Activated naive CD8-positive, alpha-beta T cell treated with anti-CD3 and anti-CD28 coated beads for 36 hours (primary cell): ENCODE data around the gene SMC1A. TPM values are rescaled to one million over a fixed set of nuclear protein-coding genes. Genes with fewer than 3 reads are reported as not detected.
A peak's percentile ranks its signal among the peaks of the same experiment; 100 is the strongest.
"Not testable (repeated sequence)": the region's sequence is repeated elsewhere in the genome, so short reads cannot be mapped to it uniquely, and the experiment has no call there.

Experiments
- DNase-seq: peaks from one replicate; pipeline ENCODE4 v3.0.0; 2021
- H3K27ac Mint-ChIP-seq: one replicate; pipeline ENCODE4 v1.8.0; 2022; ENCODE audit warnings: mild to moderate bottlenecking, moderate library complexity, mixed read lengths
- H3K27me3 Mint-ChIP-seq: one replicate; pipeline ENCODE4 v1.8.0; 2022; ENCODE audit warnings: mild to moderate bottlenecking, mixed read lengths
- H3K36me3 Mint-ChIP-seq: one replicate; pipeline ENCODE4 v1.8.0; 2021; ENCODE audit warnings: mild to moderate bottlenecking, mixed read lengths
- H3K4me1 Mint-ChIP-seq: one replicate; pipeline ENCODE4 v1.8.0; 2021; ENCODE audit warnings: mixed read lengths
- H3K4me3 Mint-ChIP-seq: one replicate; pipeline ENCODE4 v1.8.0; 2022; ENCODE audit warnings: mild to moderate bottlenecking, moderate library complexity, mixed read lengths
- H3K9me3 Mint-ChIP-seq: one replicate; pipeline ENCODE4 v1.8.0; 2022; ENCODE audit warnings: mixed read lengths
- total RNA-seq, 2 experiments: library from RNA; stranded (reverse); gene quantifications; one replicate each; pipeline ENCODE4 v1.2.3, GENCODE V29; 2021

The SMC1A gene
- 100 to 1,000 TPM; 154 to 161 TPM for total RNA-seq

DNA sequence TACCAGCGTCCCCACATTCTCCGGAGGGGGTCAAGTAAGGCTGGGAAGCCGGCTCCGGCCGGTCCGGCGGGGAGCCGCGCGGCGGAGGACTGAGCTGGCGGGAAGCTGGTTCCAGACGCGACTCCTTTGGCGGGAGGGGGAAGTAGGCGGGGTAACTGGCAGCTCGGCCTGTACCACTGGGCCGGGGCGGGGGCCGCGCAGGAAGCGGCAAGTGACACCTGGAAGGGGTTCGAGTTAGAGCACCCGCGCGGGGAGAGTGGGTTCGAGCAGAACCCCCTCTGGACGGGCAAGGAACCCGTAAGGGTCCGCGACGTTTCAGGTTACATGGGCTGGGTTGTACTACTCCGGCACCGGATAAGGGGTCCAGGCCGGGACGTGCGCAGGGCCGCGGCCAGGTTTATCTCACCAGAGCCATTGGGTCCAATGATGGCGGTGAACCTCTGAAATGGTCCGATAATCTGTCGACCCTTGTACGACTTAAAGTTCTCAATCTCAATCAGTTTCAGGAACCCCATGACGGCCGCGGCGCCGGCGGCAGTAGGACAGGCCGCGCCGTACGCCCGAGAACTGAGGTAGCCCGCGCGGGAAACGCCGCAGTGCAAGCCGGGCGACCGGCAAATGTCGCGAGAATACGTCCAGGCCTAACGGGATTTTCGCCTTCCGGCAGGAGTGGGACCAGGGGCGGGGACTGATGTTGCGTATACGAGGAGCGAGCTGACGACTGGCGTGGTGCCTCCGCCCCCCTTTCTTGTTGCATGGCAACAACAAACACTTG lies at the start of gene SMC1A:
SMC1A (minus strand) TSS at position 569 of the 775 bp plus-strand sequence; CDS start at position 515, 54 bp downstream.
- DNase-seq, result peak; percentile 94
- Mint-ChIP-seq H3K27ac (peak within 1 kb of the TSS; percentile 98), H3K4me1 (peaks cover 21% of the 10 kb centered on the region), H3K9me3 (no peaks in the 10 kb centered on the region), H3K27me3 (no peaks in the 10 kb centered on the region), H3K36me3 (peaks cover 22% of the 10 kb centered on the region), H3K4me3 (peak within 1 kb of the TSS; percentile 95)

DNA sequence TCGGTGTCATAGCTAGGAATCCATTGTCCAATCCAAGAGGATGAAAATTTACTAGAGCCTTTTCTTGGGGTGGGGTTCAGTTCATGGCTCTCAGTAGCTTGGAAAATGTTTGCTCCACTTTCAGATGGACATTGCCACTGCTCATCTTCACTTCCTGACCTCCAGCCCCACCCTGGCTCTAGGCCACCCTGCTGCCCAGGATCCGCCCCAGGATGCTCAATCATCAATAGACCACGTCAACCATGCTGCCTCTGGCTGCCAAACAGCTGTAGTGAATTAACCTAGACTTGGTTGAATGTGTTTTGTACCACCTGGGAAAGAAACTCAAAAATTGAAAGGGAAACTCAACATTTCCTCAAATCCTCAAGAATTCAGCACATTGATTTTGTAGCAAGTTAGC lies 48.9 kb upstream of the SMC1A start:
- no peaks in the 10 kb centered on the region for H3K9me3 Mint-ChIP-seq
- H3K4me1 Mint-ChIP-seq, result no peaks in the 10 kb centered on the region
- no peaks in the 10 kb centered on the region for H3K36me3 Mint-ChIP-seq
- H3K27ac Mint-ChIP-seq, result no peak overlapping the region
- no peak for DNase-seq
- peaks cover 3% of the 10 kb centered on the region for H3K27me3 Mint-ChIP-seq
- no peak overlapping the region for H3K4me3 Mint-ChIP-seq

DNA sequence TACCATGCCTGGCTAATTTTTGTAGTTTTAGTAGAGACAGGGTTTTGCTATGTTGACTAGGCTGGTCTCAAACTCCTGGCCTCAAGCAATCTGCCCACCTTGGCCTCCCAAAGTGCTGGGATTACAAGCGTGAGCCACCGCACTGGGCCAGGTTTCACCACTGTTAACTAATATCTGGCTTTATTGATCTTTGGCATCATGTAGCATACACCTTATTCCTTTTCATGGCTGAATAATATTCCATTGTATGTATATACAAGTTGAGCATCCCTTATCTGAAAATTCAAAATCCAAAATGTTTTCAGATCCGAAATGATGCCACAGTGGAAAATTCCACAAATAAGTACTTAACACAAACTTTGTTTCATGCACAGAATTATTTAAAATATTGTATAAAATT lies 46.2 kb upstream of the SMC1A start:
- not testable (repeated sequence) for H3K27me3 Mint-ChIP-seq, H3K9me3 Mint-ChIP-seq, DNase-seq

DNA sequence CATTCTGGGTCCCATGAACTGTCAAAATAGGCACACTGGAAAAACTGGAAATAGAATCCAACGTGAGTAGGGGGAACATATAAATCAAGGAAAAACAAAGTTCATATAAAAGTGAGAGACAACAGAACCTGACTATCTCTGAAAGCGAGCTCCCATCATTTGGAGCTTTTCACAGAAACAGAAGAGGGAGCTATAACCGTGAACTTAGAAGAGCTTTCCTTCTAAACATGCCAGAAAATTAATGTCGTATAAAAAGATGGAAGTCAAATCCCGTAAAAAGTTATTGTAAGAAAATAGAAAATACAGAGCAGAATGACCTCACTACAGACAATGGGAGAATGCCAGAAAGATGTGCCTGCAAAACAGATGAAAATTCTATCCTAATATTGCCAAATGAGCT lies 35.6 kb upstream of the SMC1A start:
- H3K27ac Mint-ChIP-seq, result no peak overlapping the region
- no peaks in the 10 kb centered on the region for H3K9me3 Mint-ChIP-seq
- no peak overlapping the region for H3K4me3 Mint-ChIP-seq
- no peaks in the 10 kb centered on the region for H3K4me1 Mint-ChIP-seq
- H3K27me3 Mint-ChIP-seq, result peaks cover 10% of the 10 kb centered on the region
- no peak for DNase-seq
- H3K36me3 Mint-ChIP-seq, result no peaks in the 10 kb centered on the region

More for the DNA sequence above, 46.2 kb upstream of the SMC1A start:
- not testable (repeated sequence) for H3K4me3 Mint-ChIP-seq, H3K27ac Mint-ChIP-seq, H3K4me1 Mint-ChIP-seq, H3K36me3 Mint-ChIP-seq

DNA sequence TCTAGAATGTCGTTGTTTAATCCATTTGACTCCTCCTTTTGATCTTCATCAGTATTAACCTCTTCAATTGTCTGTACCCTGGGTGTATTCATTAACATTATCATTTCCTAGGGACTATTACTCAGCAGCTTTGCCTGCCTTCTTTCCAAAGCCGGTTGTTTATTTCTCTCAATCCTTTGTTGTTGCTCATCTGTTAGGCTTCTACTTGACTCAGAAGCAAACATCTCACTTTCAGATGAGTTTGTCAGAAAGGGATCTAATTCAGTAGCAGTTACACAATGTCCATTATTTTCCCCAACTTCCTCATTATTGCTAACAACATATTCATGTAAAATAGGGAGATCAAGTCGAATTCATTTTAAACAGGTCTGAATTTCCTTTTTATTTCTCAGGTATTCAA lies 33.8 kb upstream of the SMC1A start:
- Mint-ChIP-seq H3K27me3 (peaks cover 10% of the 10 kb centered on the region), H3K4me3 (no peak overlapping the region), H3K4me1 (no peaks in the 10 kb centered on the region), H3K27ac (no peak overlapping the region), H3K9me3 (no peaks in the 10 kb centered on the region), H3K36me3 (no peaks in the 10 kb centered on the region)
- no peak for DNase-seq

DNA sequence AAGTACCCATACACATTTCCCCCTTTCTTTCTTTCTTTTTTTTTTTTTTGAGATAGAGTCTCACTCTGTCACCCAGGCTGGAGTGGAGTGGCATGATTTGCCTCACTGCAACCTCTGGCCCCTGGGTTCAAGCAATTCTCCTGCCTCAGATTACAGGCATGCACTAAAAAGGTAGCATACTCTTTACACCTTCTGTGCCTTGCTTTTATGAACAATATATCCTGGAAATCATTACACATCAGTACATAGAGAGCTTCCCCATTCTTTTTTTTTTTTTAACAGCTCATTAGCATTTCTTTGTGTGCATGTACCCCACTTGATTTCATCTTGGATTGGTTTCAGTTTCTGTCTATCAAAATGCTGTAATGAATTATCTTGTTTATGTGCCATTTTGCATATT lies 30.4 kb upstream of the SMC1A start:
- Mint-ChIP-seq H3K9me3 (no peaks in the 10 kb centered on the region), H3K4me3 (no peak overlapping the region), H3K36me3 (no peaks in the 10 kb centered on the region), H3K27me3 (peaks cover 10% of the 10 kb centered on the region), H3K27ac (no peak overlapping the region), H3K4me1 (no peaks in the 10 kb centered on the region)
- DNase-seq, result no peak

DNA sequence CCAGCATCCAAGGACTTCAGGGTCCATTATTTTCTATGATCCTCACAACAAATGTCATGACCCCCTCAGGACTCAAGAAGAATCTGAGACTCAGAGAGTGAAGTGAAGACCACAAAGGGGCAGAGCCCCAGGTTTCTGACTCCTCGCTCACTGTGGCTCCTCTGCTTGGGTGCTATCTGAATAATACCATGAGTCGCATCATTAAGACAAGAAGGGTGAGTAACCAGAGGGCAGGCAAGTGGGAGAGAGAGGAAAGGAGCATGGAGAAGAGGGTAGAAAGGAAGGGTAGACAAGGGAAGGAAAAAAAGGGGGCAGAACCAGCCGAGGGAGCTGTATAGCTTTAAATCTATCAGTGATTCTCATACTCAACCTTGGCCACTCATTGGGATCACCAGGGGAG lies 27.2 kb upstream of the SMC1A start:
- H3K4me3 Mint-ChIP-seq, result no peak overlapping the region
- H3K36me3 Mint-ChIP-seq, result no peaks in the 10 kb centered on the region
- H3K4me1 Mint-ChIP-seq, result no peaks in the 10 kb centered on the region
- no peak overlapping the region for H3K27ac Mint-ChIP-seq
- no peaks in the 10 kb centered on the region for H3K27me3 Mint-ChIP-seq
- no peaks in the 10 kb centered on the region for H3K9me3 Mint-ChIP-seq
- DNase-seq, result no peak

DNA sequence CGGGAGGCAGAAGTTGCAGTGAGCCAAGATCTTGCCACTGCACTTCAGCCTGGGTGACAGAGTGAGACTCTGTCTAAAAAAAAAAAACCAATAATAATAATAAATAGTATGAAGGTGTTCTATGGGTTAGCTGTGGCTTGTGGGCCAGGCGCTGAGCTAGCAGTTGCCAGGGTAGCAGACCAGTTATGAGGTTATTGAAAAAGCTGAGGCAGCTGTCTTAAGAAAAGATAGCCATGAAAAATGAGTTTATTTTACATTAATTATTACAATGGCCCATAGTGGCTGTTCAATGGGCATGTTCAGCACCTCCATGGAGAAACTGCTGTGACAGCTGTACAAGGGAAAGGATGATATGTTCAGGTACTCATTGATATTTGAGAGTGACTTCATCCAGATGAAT lies 25.0 kb upstream of the SMC1A start:
- no peaks in the 10 kb centered on the region for H3K9me3 Mint-ChIP-seq
- H3K27me3 Mint-ChIP-seq, result no peaks in the 10 kb centered on the region
- H3K4me3 Mint-ChIP-seq, result no peak overlapping the region

DNA sequence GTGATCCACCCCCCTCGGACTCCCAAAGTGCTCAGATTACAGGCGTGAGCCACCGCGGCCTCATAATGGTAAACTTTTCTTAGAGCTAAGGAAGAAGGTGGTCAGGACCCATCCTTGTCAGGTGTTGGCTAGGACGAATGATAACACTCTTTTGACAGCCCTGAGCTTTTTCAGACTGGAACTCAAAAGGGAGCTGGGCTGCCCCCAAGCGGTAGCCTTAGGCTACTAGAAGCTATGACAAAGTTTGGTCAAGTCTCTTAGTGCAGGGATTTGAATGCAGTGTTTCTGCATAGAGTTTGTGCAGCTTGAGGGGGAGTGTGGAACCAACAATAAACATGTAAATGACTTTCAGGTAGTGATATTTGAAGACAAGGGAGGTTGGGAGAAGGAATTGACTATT lies 23.5 kb upstream of the SMC1A start:
- H3K9me3 Mint-ChIP-seq, result no peaks in the 10 kb centered on the region
- no peak overlapping the region for H3K27ac Mint-ChIP-seq
- no peaks in the 10 kb centered on the region for H3K36me3 Mint-ChIP-seq
- DNase-seq, result peak; percentile 35
- H3K4me3 Mint-ChIP-seq, result no peak overlapping the region
- no peaks in the 10 kb centered on the region for H3K27me3 Mint-ChIP-seq
- no peaks in the 10 kb centered on the region for H3K4me1 Mint-ChIP-seq

More for the DNA sequence above, 25.0 kb upstream of the SMC1A start:
- DNase-seq, result no peak
- Mint-ChIP-seq H3K4me1 (no peaks in the 10 kb centered on the region), H3K36me3 (no peaks in the 10 kb centered on the region), H3K27ac (no peak overlapping the region)

DNA sequence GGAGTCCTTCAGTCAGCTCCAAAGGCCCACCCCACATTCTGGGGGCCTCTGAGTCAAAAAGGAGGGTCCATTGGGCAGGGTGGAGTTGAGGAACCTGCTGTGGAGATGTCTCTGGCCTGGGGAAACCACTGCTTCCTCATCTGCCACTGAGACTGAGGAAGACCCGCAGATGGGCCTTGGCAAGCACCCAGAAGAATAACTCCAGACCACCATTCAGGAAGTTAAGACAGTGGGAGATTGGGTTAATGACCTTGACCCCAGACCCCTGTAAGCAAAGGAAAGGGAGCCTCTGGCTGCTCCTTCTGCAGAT lies 19.8 kb upstream of the SMC1A start:
- H3K4me3 Mint-ChIP-seq, result peak overlapping the region; percentile 81
- H3K4me1 Mint-ChIP-seq, result peaks cover 17% of the 10 kb centered on the region
- no peaks in the 10 kb centered on the region for H3K9me3 Mint-ChIP-seq
- DNase-seq, result no peak
- no peak overlapping the region for H3K27ac Mint-ChIP-seq
- peaks cover 3% of the 10 kb centered on the region for H3K27me3 Mint-ChIP-seq
- no peaks in the 10 kb centered on the region for H3K36me3 Mint-ChIP-seq

DNA sequence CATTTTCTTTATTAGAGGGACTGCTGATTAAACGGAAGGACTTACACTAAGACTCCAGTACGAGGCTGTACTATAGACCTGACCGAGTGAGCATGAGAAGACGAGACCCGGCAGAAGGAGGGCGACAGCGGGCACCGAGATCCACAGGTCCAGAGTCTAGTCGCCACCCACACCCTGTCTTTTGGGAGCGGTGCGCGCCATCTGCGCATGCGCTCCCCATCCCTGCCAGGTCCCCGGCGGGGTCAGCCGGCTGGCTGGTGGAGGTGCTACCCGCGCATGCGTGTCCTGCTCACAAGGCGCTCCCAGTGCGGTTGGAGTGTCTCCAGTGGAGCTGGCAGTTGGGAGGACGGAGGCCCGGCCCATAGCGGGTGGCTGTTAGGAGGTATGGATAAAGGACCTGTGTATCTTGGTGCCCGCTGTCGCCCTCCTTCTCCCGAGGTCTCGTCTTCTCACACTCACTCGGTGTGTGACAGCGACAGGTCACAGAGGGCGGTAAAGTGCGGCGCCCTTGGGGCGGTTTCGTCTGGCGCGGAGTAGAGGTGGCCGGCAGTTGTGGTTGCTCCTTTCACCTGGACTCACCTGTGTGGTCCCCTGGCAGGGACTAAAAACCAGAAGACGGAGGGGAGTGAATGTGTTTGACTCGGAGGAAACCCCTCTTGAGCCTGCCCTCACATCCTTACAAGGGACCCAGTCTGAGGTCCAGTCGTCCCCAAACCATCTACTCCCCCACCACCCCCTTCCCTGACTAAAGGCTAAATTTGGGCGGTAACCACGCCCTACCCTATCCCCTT lies 19.3 kb upstream of the SMC1A start:
- Mint-ChIP-seq H3K27ac (peak overlapping the region; percentile 60), H3K4me1 (peaks cover 18% of the 10 kb centered on the region), H3K27me3 (peaks cover 3% of the 10 kb centered on the region), H3K4me3 (peak overlapping the region; percentile 81), H3K9me3 (no peaks in the 10 kb centered on the region), H3K36me3 (no peaks in the 10 kb centered on the region)
- DNase-seq, result peak; percentile 81

DNA sequence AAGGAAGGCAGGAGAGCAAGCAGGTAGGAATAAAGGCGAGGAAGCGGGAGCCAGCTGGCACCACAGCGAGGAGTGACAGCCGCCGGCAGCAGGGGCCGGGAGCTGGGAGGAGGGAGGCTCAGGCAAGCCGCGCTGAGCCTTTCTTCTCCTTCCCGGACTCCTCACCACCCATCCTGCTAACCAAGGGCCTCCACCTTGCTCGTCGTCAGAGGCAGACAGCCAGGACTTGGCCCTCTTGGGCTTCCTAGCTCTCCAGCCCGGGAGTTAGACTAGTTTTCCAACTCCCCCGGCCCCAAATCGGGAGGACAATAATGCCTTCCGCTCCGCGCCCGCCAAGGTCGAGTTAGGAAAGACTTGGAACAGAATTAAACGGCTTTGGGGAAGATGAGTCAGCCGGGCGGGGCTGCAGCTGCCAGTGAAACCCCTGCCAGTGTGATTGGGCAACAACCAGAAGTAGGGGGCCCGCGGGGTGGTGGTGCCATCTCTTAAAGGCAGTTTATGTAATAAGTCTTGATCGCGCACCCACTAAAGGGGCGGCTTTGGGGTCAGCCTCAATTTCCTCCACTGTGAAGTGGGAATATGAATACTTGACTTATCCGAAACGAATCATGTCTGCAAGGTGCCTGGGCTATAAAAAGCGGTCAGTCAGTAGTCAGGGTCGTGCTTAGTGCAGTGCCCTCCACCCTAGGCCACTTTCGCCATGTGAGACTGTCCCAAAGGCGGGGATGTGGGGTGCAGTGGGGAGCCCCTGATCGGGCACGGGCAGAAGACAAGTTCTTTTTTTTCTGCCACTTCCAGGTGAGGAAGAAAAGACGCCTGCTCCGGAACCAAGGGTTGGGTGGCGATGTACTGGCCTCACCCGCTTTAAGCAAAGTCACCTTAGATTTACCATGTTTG lies 18.4 kb upstream of the SMC1A start:
- DNase-seq, result peak; percentile 41

DNA sequence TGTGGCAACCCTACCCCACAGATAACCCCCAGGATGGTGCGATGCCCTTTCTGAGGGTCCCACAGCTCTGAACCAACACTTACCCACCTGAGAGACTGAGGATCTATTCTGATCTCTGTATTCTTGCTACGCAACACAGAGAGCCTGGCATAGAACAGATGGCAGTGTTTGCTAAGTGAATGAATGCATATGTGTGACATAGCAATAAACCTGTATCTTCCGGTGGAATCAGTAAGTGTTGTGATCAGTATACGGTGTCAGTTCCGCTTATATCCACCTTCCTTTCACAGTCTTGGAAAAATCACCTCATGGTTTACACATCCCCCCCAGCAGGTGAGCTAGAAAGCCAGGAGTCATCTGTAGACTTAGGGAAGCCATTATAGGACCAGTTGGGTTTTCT lies 17.6 kb upstream of the SMC1A start:
- Mint-ChIP-seq H3K9me3 (no peaks in the 10 kb centered on the region), H3K27ac (no peak overlapping the region), H3K4me1 (peaks cover 18% of the 10 kb centered on the region), H3K27me3 (peaks cover 3% of the 10 kb centered on the region), H3K4me3 (peak overlapping the region; percentile 42), H3K36me3 (no peaks in the 10 kb centered on the region)
- no peak for DNase-seq

More for the DNA sequence above, 18.4 kb upstream of the SMC1A start:
- H3K4me1 Mint-ChIP-seq, result peaks cover 18% of the 10 kb centered on the region
- H3K27me3 Mint-ChIP-seq, result peaks cover 3% of the 10 kb centered on the region
- H3K36me3 Mint-ChIP-seq, result no peaks in the 10 kb centered on the region
- H3K27ac Mint-ChIP-seq, result no peak overlapping the region
- H3K9me3 Mint-ChIP-seq, result no peaks in the 10 kb centered on the region
- peak overlapping the region; percentile 81 for H3K4me3 Mint-ChIP-seq

DNA sequence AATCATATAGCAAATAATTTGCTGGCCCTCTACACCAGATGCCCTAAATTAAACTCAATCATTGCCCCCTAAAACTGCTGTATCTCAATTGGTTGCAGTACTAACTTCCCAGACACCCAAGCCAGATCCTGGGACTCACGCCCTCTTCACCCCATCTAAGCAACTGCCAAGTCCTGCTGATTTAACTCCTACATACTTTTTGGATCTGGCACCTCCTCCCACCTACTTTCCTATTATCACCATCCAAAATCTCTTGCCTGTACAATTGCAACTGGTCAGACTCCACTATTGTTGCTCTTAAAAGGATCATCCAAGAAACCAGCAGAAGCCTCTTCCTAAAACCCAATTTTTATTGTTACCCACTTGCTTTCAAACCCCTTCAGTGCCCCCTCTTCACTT lies 16.4 kb upstream of the SMC1A start:
- DNase-seq, result no peak
- no peak overlapping the region for H3K27ac Mint-ChIP-seq
- H3K36me3 Mint-ChIP-seq, result peaks cover 2% of the 10 kb centered on the region
- peaks cover 3% of the 10 kb centered on the region for H3K27me3 Mint-ChIP-seq
- H3K9me3 Mint-ChIP-seq, result no peaks in the 10 kb centered on the region
- H3K4me1 Mint-ChIP-seq, result peaks cover 24% of the 10 kb centered on the region
- H3K4me3 Mint-ChIP-seq, result no peak overlapping the region
